MM.1S (cell line): ENCODE data around the gene SMARCD3.

Source experiments
- DNase-seq: peaks from one replicate; pipeline ENCODE4 v3.0.0-alpha.2; 2015
- H2AFZ ChIP-seq: fragments of 300-600 bp; sonication (generic); 2 replicates; pipeline ENCODE4 v1.6.0; 2016; ENCODE audit warnings: antibody characterized with exemption, low read length
- H3F3A ChIP-seq: fragments of 300-600 bp; sonication (generic); 2 replicates; pipeline ENCODE4 v1.6.1; 2016; ENCODE audit warnings: mild to moderate bottlenecking, antibody characterized with exemption, low read length, moderate library complexity, mixed read lengths; ENCODE audit not compliant: insufficient read depth
- H3K27ac ChIP-seq: fragments of 300-600 bp; sonication (generic); 2 replicates; pipeline ENCODE4 v1.5.1; 2016; ENCODE audit warnings: mild to moderate bottlenecking, low read length
- H3K27me3 ChIP-seq: fragments of 300-600 bp; sonication (generic); replicated peaks from 2 replicates; pipeline ENCODE4 v1.6.0; 2016; ENCODE audit warnings: low read length; ENCODE audit not compliant: insufficient read depth
- H3K36me3 ChIP-seq: fragments of 300-600 bp; sonication (generic); replicated peaks from 2 replicates; pipeline ENCODE4 v1.6.1; 2016; ENCODE audit warnings: mild to moderate bottlenecking, low read length, mixed read lengths; ENCODE audit not compliant: insufficient read depth
- H3K4me1 ChIP-seq: fragments of 300-600 bp; sonication (generic); 2 replicates; pipeline ENCODE4 v1.6.1; 2016; ENCODE audit warnings: low read length, mixed read lengths
- H3K4me2 ChIP-seq: fragments of 300-600 bp; sonication (generic); 2 replicates; pipeline ENCODE4 v1.6.0; 2016; ENCODE audit warnings: low read depth, low read length
- H3K4me3 ChIP-seq: fragments of 300-600 bp; sonication (generic); 2 replicates; pipeline ENCODE4 v1.5.1; 2016; ENCODE audit warnings: low read length, mixed read lengths
- H3K79me2 ChIP-seq: fragments of 300-600 bp; sonication (generic); 2 replicates; pipeline ENCODE4 v1.6.1; 2016; ENCODE audit warnings: mixed run types, low read length, mixed read lengths
- H3K9ac ChIP-seq: fragments of 300-600 bp; sonication (generic); 2 replicates; pipeline ENCODE4 v1.6.1; 2016; ENCODE audit warnings: low read length, mixed read lengths
- H3K9me2 ChIP-seq: fragments of 300-600 bp; sonication (generic); replicated peaks from 2 replicates; pipeline ENCODE4 v1.6.1; 2016; ENCODE audit warnings: mild to moderate bottlenecking, low read length, mixed read lengths; ENCODE audit not compliant: insufficient read depth
- H3K9me3 ChIP-seq: fragments of 300-600 bp; sonication (generic); replicated peaks from 2 replicates; pipeline ENCODE4 v1.6.1; 2016; ENCODE audit warnings: mild to moderate bottlenecking, low read length, mixed read lengths; ENCODE audit not compliant: insufficient read depth
- H4K20me1 ChIP-seq: fragments of 300-600 bp; sonication (generic); 2 replicates; pipeline ENCODE4 v1.6.1; 2016; ENCODE audit warnings: mild to moderate bottlenecking, low read length, moderate library complexity, mixed read lengths; ENCODE audit not compliant: insufficient read depth
- EZH2 ChIP-seq: fragments of 300-600 bp; sonication (generic); optimal IDR thresholded peaks from 2 replicates; pipeline ENCODE3; 2017; ENCODE audit warnings: low read depth, mild to moderate bottlenecking, antibody characterized with exemption, low read length, mixed read lengths
- EZH2phosphoT487 ChIP-seq: fragments of 300-600 bp; sonication (generic); IDR thresholded peaks from 2 replicates; pipeline ENCODE4 v1.6.1; 2018; ENCODE audit warnings: antibody characterized with exemption, low read length
- TF ChIP-seq, protein P1 (sequence below): fragments of 300-600 bp; sonication (generic); IDR thresholded peaks from 2 replicates; pipeline ENCODE4 v1.5.1; 2016; ENCODE audit warnings: antibody characterized with exemption, low read length, mixed read lengths

Gene SMARCD3

DNA sequence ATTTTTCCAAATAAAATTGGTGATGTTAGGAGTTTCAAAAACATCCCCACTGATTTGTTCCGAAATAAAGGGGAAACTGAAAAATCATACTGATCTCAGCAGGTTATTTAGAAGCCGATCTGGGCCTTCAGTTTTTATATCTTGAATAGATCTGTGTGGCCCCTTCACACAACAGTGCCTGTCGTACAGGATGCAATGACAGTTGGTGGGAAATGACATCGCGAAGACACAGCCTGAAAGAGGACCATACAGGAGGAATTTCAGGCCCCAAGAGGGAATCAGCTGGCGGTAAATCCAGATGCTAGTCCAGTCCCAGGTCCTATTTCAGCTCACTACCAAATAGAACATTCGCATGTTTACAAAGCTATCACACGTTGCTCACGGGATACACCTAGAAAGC lies 41.2 kb downstream of the SMARCD3 start:
- H3K9me3 ChIP-seq = no peaks in the 10 kb centered on the region
- H4K20me1 ChIP-seq = no peaks in the 10 kb centered on the region
- H2AFZ ChIP-seq = no peak overlapping the region
- H3K9ac ChIP-seq = no peak overlapping the region
- H3K36me3 ChIP-seq = no peaks in the 10 kb centered on the region
- H3K4me2 ChIP-seq = no peak overlapping the region
- no peaks in the 10 kb centered on the region for H3F3A ChIP-seq
- no peaks in the 10 kb centered on the region for H3K79me2 ChIP-seq
- no peak overlapping the region for H3K27ac ChIP-seq
- H3K4me1 ChIP-seq = no peaks in the 10 kb centered on the region
- H3K4me3 ChIP-seq = no peak overlapping the region
- TF ChIP-seq EZH2 (no peak), EZH2phosphoT487 (no peak)
- TF ChIP-seq, protein P1, sequence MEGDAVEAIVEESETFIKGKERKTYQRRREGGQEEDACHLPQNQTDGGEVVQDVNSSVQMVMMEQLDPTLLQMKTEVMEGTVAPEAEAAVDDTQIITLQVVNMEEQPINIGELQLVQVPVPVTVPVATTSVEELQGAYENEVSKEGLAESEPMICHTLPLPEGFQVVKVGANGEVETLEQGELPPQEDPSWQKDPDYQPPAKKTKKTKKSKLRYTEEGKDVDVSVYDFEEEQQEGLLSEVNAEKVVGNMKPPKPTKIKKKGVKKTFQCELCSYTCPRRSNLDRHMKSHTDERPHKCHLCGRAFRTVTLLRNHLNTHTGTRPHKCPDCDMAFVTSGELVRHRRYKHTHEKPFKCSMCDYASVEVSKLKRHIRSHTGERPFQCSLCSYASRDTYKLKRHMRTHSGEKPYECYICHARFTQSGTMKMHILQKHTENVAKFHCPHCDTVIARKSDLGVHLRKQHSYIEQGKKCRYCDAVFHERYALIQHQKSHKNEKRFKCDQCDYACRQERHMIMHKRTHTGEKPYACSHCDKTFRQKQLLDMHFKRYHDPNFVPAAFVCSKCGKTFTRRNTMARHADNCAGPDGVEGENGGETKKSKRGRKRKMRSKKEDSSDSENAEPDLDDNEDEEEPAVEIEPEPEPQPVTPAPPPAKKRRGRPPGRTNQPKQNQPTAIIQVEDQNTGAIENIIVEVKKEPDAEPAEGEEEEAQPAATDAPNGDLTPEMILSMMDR = no peak
- H3K9me2 ChIP-seq = no peaks in the 10 kb centered on the region
- no peak for DNase-seq
- peaks cover 52% of the 10 kb centered on the region for H3K27me3 ChIP-seq

DNA sequence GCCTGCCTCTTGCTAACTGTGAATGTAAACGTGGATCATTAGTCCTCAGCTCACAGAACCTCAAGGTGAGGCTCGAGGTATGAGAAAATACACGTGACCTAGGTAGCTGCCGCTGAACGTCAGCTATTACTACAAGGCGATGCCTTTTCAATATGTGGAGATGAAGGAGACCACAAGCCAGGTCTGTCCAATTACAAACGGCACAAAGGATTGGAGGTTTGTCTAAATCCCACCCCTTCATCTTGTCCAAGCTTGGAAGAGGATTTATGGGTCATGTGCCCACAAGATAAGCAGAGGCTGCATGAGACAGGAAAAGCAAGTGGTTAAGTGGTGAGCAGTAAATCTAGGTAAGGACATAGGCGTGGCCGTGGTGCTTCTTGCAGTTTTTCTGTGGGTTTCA lies 41.6 kb downstream of the SMARCD3 start:
- H3K4me3 ChIP-seq = no peak overlapping the region
- H4K20me1 ChIP-seq = no peaks in the 10 kb centered on the region
- no peak overlapping the region for H3K27ac ChIP-seq
- no peak overlapping the region for H2AFZ ChIP-seq
- no peaks in the 10 kb centered on the region for H3K4me1 ChIP-seq
- H3K4me2 ChIP-seq = no peak overlapping the region
- no peaks in the 10 kb centered on the region for H3K9me3 ChIP-seq
- H3K9me2 ChIP-seq = no peaks in the 10 kb centered on the region
- TF ChIP-seq, protein P1 = no peak
- no peak for TF ChIP-seq EZH2phosphoT487
- TF ChIP-seq EZH2 = no peak
- peaks cover 56% of the 10 kb centered on the region for H3K27me3 ChIP-seq
- no peaks in the 10 kb centered on the region for H3K79me2 ChIP-seq
- H3K36me3 ChIP-seq = no peaks in the 10 kb centered on the region
- H3F3A ChIP-seq = no peaks in the 10 kb centered on the region
- no peak for DNase-seq
- no peak overlapping the region for H3K9ac ChIP-seq

DNA sequence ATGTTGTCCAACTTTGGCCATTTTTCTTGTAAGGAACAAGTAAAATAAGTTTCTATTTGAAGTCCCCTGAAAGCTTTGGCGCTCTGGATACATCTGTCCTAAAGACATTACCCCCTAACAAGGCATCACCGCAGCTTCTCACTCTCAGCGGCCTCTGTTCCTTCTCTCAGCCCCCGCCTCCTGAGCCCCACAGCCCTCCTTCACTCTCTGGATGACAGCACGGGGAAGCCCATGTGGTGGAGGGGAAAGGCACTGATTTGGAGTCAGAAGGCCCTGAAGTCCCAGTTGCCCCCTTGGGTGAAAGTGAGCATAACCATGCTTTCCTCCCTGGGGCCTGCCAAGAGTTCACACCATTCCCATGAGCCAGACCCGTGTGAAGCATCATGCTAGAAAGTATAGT lies 42.8 kb downstream of the SMARCD3 start:
- H3K4me2 ChIP-seq = no peak overlapping the region
- no peak for DNase-seq

More for the DNA sequence above, 42.8 kb downstream of the SMARCD3 start:
- Histone ChIP-seq H3K9me3 (no peaks in the 10 kb centered on the region), H3K36me3 (no peaks in the 10 kb centered on the region), H2AFZ (no peak overlapping the region), H3K9ac (no peak overlapping the region), H3K27me3 (peaks cover 68% of the 10 kb centered on the region), H3K4me1 (no peaks in the 10 kb centered on the region), H3K79me2 (no peaks in the 10 kb centered on the region), H3K4me3 (no peak overlapping the region), H3K27ac (no peak overlapping the region), H4K20me1 (no peaks in the 10 kb centered on the region), H3F3A (no peaks in the 10 kb centered on the region), H3K9me2 (no peaks in the 10 kb centered on the region)
- TF ChIP-seq, protein P1 = no peak
- TF ChIP-seq EZH2 = no peak
- TF ChIP-seq EZH2phosphoT487 = no peak
